ENCODE data around the gene GGACT.

DNA sequence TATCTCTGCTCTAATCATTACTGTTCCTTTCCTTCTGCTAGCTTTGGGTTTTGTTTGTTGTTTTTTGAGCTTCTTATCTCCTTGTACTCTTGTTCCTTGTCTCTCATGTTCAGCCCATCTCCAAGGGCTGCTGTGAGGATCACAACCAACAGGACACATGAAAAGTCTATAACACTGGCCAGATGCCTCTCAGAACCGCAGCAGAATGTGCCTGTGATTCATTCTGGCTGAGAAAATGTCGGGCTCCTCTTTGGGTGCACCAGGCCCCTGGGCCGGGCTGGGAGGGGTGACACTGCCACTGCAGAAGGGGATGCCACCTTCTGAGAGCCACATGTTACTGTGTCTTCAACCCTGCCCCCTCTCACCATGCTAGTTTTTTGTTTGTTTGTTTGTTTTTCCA lies 48.0 kb downstream of the GGACT start:
- TF ChIP-seq, protein P1, sequence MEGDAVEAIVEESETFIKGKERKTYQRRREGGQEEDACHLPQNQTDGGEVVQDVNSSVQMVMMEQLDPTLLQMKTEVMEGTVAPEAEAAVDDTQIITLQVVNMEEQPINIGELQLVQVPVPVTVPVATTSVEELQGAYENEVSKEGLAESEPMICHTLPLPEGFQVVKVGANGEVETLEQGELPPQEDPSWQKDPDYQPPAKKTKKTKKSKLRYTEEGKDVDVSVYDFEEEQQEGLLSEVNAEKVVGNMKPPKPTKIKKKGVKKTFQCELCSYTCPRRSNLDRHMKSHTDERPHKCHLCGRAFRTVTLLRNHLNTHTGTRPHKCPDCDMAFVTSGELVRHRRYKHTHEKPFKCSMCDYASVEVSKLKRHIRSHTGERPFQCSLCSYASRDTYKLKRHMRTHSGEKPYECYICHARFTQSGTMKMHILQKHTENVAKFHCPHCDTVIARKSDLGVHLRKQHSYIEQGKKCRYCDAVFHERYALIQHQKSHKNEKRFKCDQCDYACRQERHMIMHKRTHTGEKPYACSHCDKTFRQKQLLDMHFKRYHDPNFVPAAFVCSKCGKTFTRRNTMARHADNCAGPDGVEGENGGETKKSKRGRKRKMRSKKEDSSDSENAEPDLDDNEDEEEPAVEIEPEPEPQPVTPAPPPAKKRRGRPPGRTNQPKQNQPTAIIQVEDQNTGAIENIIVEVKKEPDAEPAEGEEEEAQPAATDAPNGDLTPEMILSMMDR (IDR thresholded peaks at IDR 0.05; ENCODE audit: poor library complexity): no peak
- no peak for TF ChIP-seq EZH2 (IDR thresholded peaks at IDR 0.05; ENCODE audit: borderline replicate concordance)

Measured in hepatocyte (in vitro differentiated cells).